Neural progenitor cell (in vitro differentiated cells): Measurements from ENCODE around the gene CCT2.

Source experiments
- EZH2 ChIP-seq: fragments of 200-600 bp; sonication (generic); IDR thresholded peaks from 2 replicates; pipeline ENCODE4 v1.6.1; 2017; ENCODE audit warnings: antibody characterized with exemption, mild to moderate bottlenecking, moderate library complexity
- TF ChIP-seq, protein P1 (sequence below): fragments of 200-600 bp; sonication (generic); IDR thresholded peaks from 2 replicates; pipeline ENCODE4 v1.5.1; 2017; ENCODE audit warnings: antibody characterized with exemption, mild to moderate bottlenecking

DNA sequence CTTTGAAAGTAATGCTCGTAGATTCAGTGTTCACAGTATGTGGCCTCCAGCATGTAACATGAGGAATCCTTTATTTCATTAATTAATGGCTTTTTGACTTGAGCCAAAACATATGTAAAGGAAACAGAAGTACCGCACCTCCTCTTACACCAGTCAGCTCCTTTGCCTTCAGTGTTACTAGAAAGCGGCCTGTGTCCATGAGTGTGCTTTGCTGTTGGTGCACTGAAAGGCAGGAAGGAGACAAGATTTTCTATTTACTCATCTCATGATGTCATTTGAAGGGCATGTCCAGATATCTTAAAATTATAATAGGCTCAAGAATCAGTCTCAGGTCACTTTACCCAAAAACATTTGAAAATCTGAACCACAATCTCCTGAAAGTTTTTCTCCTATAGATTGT lies 9.9 kb upstream of the CCT2 start:
- TF ChIP-seq, protein P1, sequence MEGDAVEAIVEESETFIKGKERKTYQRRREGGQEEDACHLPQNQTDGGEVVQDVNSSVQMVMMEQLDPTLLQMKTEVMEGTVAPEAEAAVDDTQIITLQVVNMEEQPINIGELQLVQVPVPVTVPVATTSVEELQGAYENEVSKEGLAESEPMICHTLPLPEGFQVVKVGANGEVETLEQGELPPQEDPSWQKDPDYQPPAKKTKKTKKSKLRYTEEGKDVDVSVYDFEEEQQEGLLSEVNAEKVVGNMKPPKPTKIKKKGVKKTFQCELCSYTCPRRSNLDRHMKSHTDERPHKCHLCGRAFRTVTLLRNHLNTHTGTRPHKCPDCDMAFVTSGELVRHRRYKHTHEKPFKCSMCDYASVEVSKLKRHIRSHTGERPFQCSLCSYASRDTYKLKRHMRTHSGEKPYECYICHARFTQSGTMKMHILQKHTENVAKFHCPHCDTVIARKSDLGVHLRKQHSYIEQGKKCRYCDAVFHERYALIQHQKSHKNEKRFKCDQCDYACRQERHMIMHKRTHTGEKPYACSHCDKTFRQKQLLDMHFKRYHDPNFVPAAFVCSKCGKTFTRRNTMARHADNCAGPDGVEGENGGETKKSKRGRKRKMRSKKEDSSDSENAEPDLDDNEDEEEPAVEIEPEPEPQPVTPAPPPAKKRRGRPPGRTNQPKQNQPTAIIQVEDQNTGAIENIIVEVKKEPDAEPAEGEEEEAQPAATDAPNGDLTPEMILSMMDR: no peak
- TF ChIP-seq EZH2: no peak
